Measurements from ENCODE around the gene EIF4A3. TPM values are rescaled to one million over a fixed set of nuclear protein-coding genes. Genes with fewer than 3 reads are reported as not detected.

Gene EIF4A3
- total and polyA plus RNA-seq, 9 of the 15 experiments (the other 6 are each of a cell fraction or from before 2014, with no cell fraction given): 62.7 to 171 (median 127) TPM

- no peak for ATAC-seq
- Histone ChIP-seq H3K9ac (ENCODE audit: insufficient read depth in 1 of 2, low read depth in 2 of 2, low read length in 2 of 2) (no peak overlapping the region), H3K4me2 (ENCODE audit: insufficient read depth, low read length) (no peak overlapping the region), H3K4me1 (replicated peaks in 1 of 2; ENCODE audit: control insufficient read depth in 2 of 2, insufficient read depth in 2 of 2, low read length in 2 of 2) (peaks cover 6 to 11% of the 10 kb centered on the region in 2 experiments; a peak in 4 of 5 replicates), H3K4me3 (no peak overlapping the region), H3K9me1 (ENCODE audit: control insufficient read depth, insufficient read depth, low read length) (no peaks in the 10 kb centered on the region), H2AFZ (ENCODE audit: low read depth, low read length) (no peak overlapping the region), H3K27me3 (ENCODE audit: control insufficient read depth in 2 of 2, insufficient read depth in 2 of 2, low read length in 2 of 2) (no peaks in the 10 kb centered on the region), H3K9me3 (replicated peaks; ENCODE audit: control insufficient read depth, insufficient read depth, low read depth, low read length) (no peaks in the 10 kb centered on the region), H3K79me2 (ENCODE audit: control insufficient read depth, insufficient read depth, low read length) (peaks cover 51% of the 10 kb centered on the region), H3K27ac (ENCODE audit: extremely low read depth, low read depth, low read length) (no peak overlapping the region), H3K36me3 (ENCODE audit: control insufficient read depth, insufficient read depth, low read length) (peaks cover 78% of the 10 kb centered on the region), H4K20me1 (replicated peaks; ENCODE audit: control insufficient read depth, insufficient read depth, low read length) (peaks cover 17% of the 10 kb centered on the region)
- in situ Hi-C loops (cut with MboI) (no loop called here), intact Hi-C loops (cut with micrococcal nuclease) (no loop called here)
- ChIA-PET POLR2A (interaction anchor here (0.6 to 5.6 kb wide), 8 partner anchors 10 to 111 kb away, joined by 3 to 38 read pairs (median 4); partner anchors contain the start of gene GAA), CTCF (ENCODE audit: low intra/inter-chr PET ratio) (no interaction called here)
- no peak for FAIRE-seq
- no TSS peak for BruUV-seq (replicated peaks)
- no peak for DNase-seq (ENCODE audit: extremely low read depth in 1 of 4, low spot score in 3 of 4)
- WGBS (ENCODE audit: insufficient coverage, low coverage, missing lambda C conversion rate): 96% methylated on average over 6 of the region's 6 CpGs
- TF ChIP-seq MAFF (IDR thresholded peaks at IDR 0.05; ENCODE audit: low read length) (0 out of 2 replicates have a peak, but pooled peaks have one; percentile 14), ZNF717 (CRISPR knock-in tag; IDR thresholded peaks at IDR 0.05) (no peak)
Measured at GRCh38 chr17:80142929-80143328, 4.0 kb downstream of the EIF4A3 start.

- ChIA-PET CTCF (ENCODE audit: low intra/inter-chr PET ratio) (no interaction called here), POLR2A (interaction anchor here (0.5 to 5.6 kb wide), 9 partner anchors 9 to 1421 kb away, joined by 3 to 38 read pairs (median 4); partner anchors contain the start of gene GAA)
- no peak overlapping the region for H2AFZ ChIP-seq (ENCODE audit: low read depth, low read length)
- no peak overlapping the region for H3K27ac ChIP-seq (ENCODE audit: extremely low read depth, low read depth, low read length)
- DNase-seq (ENCODE audit: extremely low read depth in 1 of 4, low spot score in 3 of 4): no peak
- peaks cover 17% of the 10 kb centered on the region for H4K20me1 ChIP-seq (replicated peaks; ENCODE audit: control insufficient read depth, insufficient read depth, low read length)
- no peak overlapping the region for H3K4me2 ChIP-seq (ENCODE audit: insufficient read depth, low read length)
- H3K4me3 ChIP-seq: no peak overlapping the region
- no peak for FAIRE-seq
- no peaks in the 10 kb centered on the region; the same call in 1 of the 2 replicates for H3K9me3 ChIP-seq (replicated peaks; ENCODE audit: control insufficient read depth, insufficient read depth, low read depth, low read length)
- WGBS (ENCODE audit: insufficient coverage, low coverage, missing lambda C conversion rate): 98% methylated on average over 7 of the region's 7 CpGs
- H3K9me1 ChIP-seq (ENCODE audit: control insufficient read depth, insufficient read depth, low read length): no peaks in the 10 kb centered on the region
- in situ Hi-C loops (cut with MboI): no loop called here
- peaks cover 41% of the 10 kb centered on the region for H3K79me2 ChIP-seq (ENCODE audit: control insufficient read depth, insufficient read depth, low read length)
- ATAC-seq: no peak
- H3K27me3 ChIP-seq (ENCODE audit: control insufficient read depth in 2 of 2, insufficient read depth in 2 of 2, low read length in 2 of 2): no peaks in the 10 kb centered on the region
- peaks cover 91% of the 10 kb centered on the region for H3K36me3 ChIP-seq (ENCODE audit: control insufficient read depth, insufficient read depth, low read length)
- BruUV-seq (replicated peaks): no TSS peak
- peak; percentile 70 for TF ChIP-seq C11orf30 (IDR thresholded peaks at IDR 0.05; ENCODE audit: low read depth)
- TF ChIP-seq FOXK2 (conservative IDR thresholded peaks at IDR 0.05 in 1 of 2, IDR thresholded peaks at IDR 0.05 in 1 of 2; ENCODE audit: low read depth in 2 of 2): no peak
- no peak for TF ChIP-seq HDAC1 (IDR thresholded peaks at IDR 0.05)
- TF ChIP-seq MAFK (IDR thresholded peaks at IDR 0.05; ENCODE audit: low read length): peak; percentile 62; the same call in 1 of the 2 replicates
- peak; percentile 58 for TF ChIP-seq MAFF (IDR thresholded peaks at IDR 0.05; ENCODE audit: low read length)
- TF ChIP-seq SMARCA5 (IDR thresholded peaks at IDR 0.05): no peak
- TF ChIP-seq POLR2G (IDR thresholded peaks at IDR 0.05; ENCODE audit: low read depth, low read length): no peak
- TF ChIP-seq ZFP30 (CRISPR knock-in tag; IDR thresholded peaks at IDR 0.05; ENCODE audit: borderline replicate concordance): no peak
- TF ChIP-seq ZNF316 (IDR thresholded peaks at IDR 0.05): peak; percentile 90
- TF ChIP-seq MAFG (tag; conservative IDR thresholded peaks at IDR 0.05): peak; percentile 62
- H3K9ac ChIP-seq (ENCODE audit: insufficient read depth in 1 of 2, low read depth in 2 of 2, low read length in 2 of 2): no peak overlapping the region
- intact Hi-C loops (cut with micrococcal nuclease): no loop called here
- peaks cover 0 to 11% of the 10 kb centered on the region in 2 experiments; a peak in 3 of 5 replicates for H3K4me1 ChIP-seq (replicated peaks in 1 of 2; ENCODE audit: control insufficient read depth in 2 of 2, insufficient read depth in 2 of 2, low read length in 2 of 2)
Measured at GRCh38 chr17:80141463-80142165, 5.3 kb downstream of the EIF4A3 start.
